ENCODE measurements around the gene IFIT3.

GRCh38 chr10:89303161-89303560 lies 24.6 kb upstream of the IFIT3 start:
- TF ChIP-seq E2F6 (IDR thresholded peaks at IDR 0.05) (no peak), GABPA (IDR thresholded peaks at IDR 0.05; ENCODE audit: borderline replicate concordance, insufficient read depth, low read length) (no peak)
- TF ChIP-seq, protein P1, sequence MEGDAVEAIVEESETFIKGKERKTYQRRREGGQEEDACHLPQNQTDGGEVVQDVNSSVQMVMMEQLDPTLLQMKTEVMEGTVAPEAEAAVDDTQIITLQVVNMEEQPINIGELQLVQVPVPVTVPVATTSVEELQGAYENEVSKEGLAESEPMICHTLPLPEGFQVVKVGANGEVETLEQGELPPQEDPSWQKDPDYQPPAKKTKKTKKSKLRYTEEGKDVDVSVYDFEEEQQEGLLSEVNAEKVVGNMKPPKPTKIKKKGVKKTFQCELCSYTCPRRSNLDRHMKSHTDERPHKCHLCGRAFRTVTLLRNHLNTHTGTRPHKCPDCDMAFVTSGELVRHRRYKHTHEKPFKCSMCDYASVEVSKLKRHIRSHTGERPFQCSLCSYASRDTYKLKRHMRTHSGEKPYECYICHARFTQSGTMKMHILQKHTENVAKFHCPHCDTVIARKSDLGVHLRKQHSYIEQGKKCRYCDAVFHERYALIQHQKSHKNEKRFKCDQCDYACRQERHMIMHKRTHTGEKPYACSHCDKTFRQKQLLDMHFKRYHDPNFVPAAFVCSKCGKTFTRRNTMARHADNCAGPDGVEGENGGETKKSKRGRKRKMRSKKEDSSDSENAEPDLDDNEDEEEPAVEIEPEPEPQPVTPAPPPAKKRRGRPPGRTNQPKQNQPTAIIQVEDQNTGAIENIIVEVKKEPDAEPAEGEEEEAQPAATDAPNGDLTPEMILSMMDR (IDR thresholded peaks at IDR 0.05; ENCODE audit: control extremely low read depth in 1 of 3, insufficient read depth in 1 of 3, low read depth in 1 of 3, low read length in 3 of 3) = no peak
